K562 (cell line): ENCODE results near the gene THADA. TPM values are rescaled to one million over a fixed set of nuclear protein-coding genes. Genes with fewer than 3 reads are reported as not detected.

Experiments used
- ATAC-seq: fragments of 200-7000 bp; cut with Tn5 transposase; 3 replicates; pipeline ENCODE4 v1.9.1; 2020; ENCODE audit warnings: moderate library complexity
- BruUV-seq: library from RNA; stranded (reverse); fragments of 400-500 nt; replicated peaks from 2 replicates; lab custom pipeline; 2021; lab: Mats Ljungman, UMichigan
- CTCF ChIA-PET: fragments of 300-600 bp; formaldehyde crosslinking; extraction: SDS; loops from one replicate; lab custom pipeline; 2021; ENCODE audit warnings: low intra/inter-chr PET ratio; lab: Yijun Ruan, JAX
- POLR2A ChIA-PET: fragments of 300-600, 350-650 bp; sonication (Branson Sonifier 250); formaldehyde crosslinking; extraction: SDS; loops from one replicate; lab custom pipeline; 2021; ENCODE audit warnings: antibody characterized with exemption, inconsistent platforms; lab: Yijun Ruan, JAX
- DNase-seq, 4 experiments: peaks; one replicate each; pipeline versions ENCODE4 v3.0.0 to v3.0.0-alpha.2; 2011 to 2018; ENCODE audit warnings: low spot score in 3 of 4, mixed read lengths in 3 of 4; ENCODE audit errors: extremely low read depth in 1 of 4
- FAIRE-seq: peaks from 2 replicates; lab custom pipeline; 2011; peaks lifted over from hg19 to GRCh38; lab: Jason Lieb, UNC
- H2AFZ ChIP-seq: 2 replicates; pipeline ENCODE4 v1.6.0; 2011; ENCODE audit warnings: low read depth, low read length, control low read depth, inconsistent platforms
- H3K27ac ChIP-seq: fragments of 200-600 bp; 3 replicates; pipeline ENCODE4 v1.8.0; 2011; ENCODE audit warnings: low read depth, mild to moderate bottlenecking, control low read depth, inconsistent platforms, low read length, moderate library complexity, mixed read lengths; ENCODE audit errors: extremely low read depth
- H3K27me3 ChIP-seq, 2 experiments: fragments of 300-600 bp in 1 of 2; 2 replicates in 1 of 2; 3 replicates in 1 of 2; pipeline versions ENCODE4 v1.6.0 to v1.8.0; 2011; ENCODE audit warnings: inconsistent platforms in 2 of 2, low read length in 2 of 2, mild to moderate bottlenecking in 1 of 2, mixed read lengths in 1 of 2, moderate library complexity in 1 of 2; ENCODE audit not compliant: control insufficient read depth in 2 of 2, insufficient read depth in 2 of 2
- H3K36me3 ChIP-seq: fragments of 300-600 bp; 3 replicates; pipeline ENCODE4 v1.8.0; 2011; ENCODE audit warnings: mild to moderate bottlenecking, low read length, inconsistent platforms; ENCODE audit not compliant: control insufficient read depth, insufficient read depth
- H3K4me1 ChIP-seq, 2 experiments: fragments of 200-600 bp in 1 of 2; replicated peaks in 1 of 2; 2 replicates in 1 of 2; 3 replicates in 1 of 2; pipeline versions ENCODE4 v1.5.1 to v1.8.0; 2011; ENCODE audit warnings: inconsistent platforms in 2 of 2, low read length in 2 of 2, mild to moderate bottlenecking in 1 of 2, mixed read lengths in 1 of 2, moderate library complexity in 1 of 2; ENCODE audit not compliant: control insufficient read depth in 2 of 2, insufficient read depth in 2 of 2
- H3K4me2 ChIP-seq: 2 replicates; pipeline ENCODE4 v1.6.1; 2011; ENCODE audit warnings: low read length, control low read depth, inconsistent platforms, mixed read lengths; ENCODE audit not compliant: insufficient read depth
- H3K4me3 ChIP-seq: fragments of 200-600 bp; sonication (generic), shearing (Covaris generic); 2 replicates; pipeline ENCODE4 v1.5.1; 2016; ENCODE audit warnings: control low read depth, inconsistent platforms
- H3K79me2 ChIP-seq: fragments of 200-600 bp; 3 replicates; pipeline ENCODE4 v1.8.0; 2011; ENCODE audit warnings: low read length, inconsistent platforms; ENCODE audit not compliant: control insufficient read depth, insufficient read depth
- H3K9ac ChIP-seq, 2 experiments: 2 replicates each; pipeline versions ENCODE4 v1.6.0 to v1.6.1; 2011; ENCODE audit warnings: low read depth in 2 of 2, low read length in 2 of 2, control low read depth in 1 of 2, inconsistent platforms in 1 of 2, mild to moderate bottlenecking in 1 of 2, mixed read lengths in 1 of 2; ENCODE audit not compliant: insufficient read depth in 1 of 2
- H3K9me1 ChIP-seq: one replicate; pipeline ENCODE4 v1.6.0; 2011; ENCODE audit warnings: inconsistent platforms, mild to moderate bottlenecking, low read length, moderate library complexity; ENCODE audit not compliant: control insufficient read depth, insufficient read depth
- H3K9me3 ChIP-seq: replicated peaks from 2 replicates; pipeline ENCODE4 v1.5.1; 2011; ENCODE audit warnings: low read depth, low read length, inconsistent platforms; ENCODE audit not compliant: control insufficient read depth, insufficient read depth
- H4K20me1 ChIP-seq: replicated peaks from 2 replicates; pipeline ENCODE4 v1.6.1; 2011; ENCODE audit warnings: low read length, inconsistent platforms, mixed read lengths; ENCODE audit not compliant: control insufficient read depth, insufficient read depth
- C11orf30 ChIP-seq: fragments of 450-650 bp; IDR thresholded peaks from 2 replicates; pipeline ENCODE4 v1.6.1; 2016; ENCODE audit warnings: low read depth, mild to moderate bottlenecking
- FOXJ2 ChIP-seq: fragments of 200-800 bp; sonication (Bioruptor generic); IDR thresholded peaks from 2 replicates; pipeline ENCODE4 v1.6.1; 2016; ENCODE audit warnings: missing genetic modification characterization, missing compliant biosample characterization
- GATAD2A ChIP-seq: fragments of 450-650 bp; IDR thresholded peaks from 2 replicates; pipeline ENCODE4 v1.6.1; 2017
- HNRNPLL ChIP-seq: fragments of 200-400 bp; formaldehyde crosslinking; IDR thresholded peaks from 2 replicates; pipeline ENCODE4 v1.6.1; 2017; ENCODE audit warnings: low read length, low read depth, mild to moderate bottlenecking; ENCODE audit not compliant: poor library complexity, severe bottlenecking
- NFIC ChIP-seq: fragments of 450-650 bp; IDR thresholded peaks from 2 replicates; pipeline ENCODE4 v1.6.1; 2017; ENCODE audit warnings: mild to moderate bottlenecking, inconsistent platforms
- POLR3G ChIP-seq: IDR thresholded peaks from 2 replicates; pipeline ENCODE4 v1.6.1; 2011; ENCODE audit not compliant: insufficient read length, insufficient replicate concordance; ENCODE audit errors: extremely low read depth
- ZNF121 ChIP-seq: sonication (generic); formaldehyde crosslinking; conservative IDR thresholded peaks from 2 replicates; pipeline ENCODE4 v1.8.0; 2022; ENCODE audit warnings: missing genetic modification reagents
- ZNF592 ChIP-seq: fragments of 450-650 bp; IDR thresholded peaks from 2 replicates; pipeline ENCODE4 v1.6.1; 2017; ENCODE audit warnings: antibody characterized with exemption, mild to moderate bottlenecking
- WGBS: fragments of 100-300 bp; shearing (Covaris generic); methylation state at CpG from one replicate; pipeline ENCODE4 v1.1.6; 2016; ENCODE audit warnings: low coverage, mixed read lengths; ENCODE audit not compliant: insufficient coverage; ENCODE audit errors: missing lambda C conversion rate; 5-methylcytosine and 5-hydroxymethylcytosine counted together
- in situ Hi-C: fragments of 300-500 bp; cut with MboI; formaldehyde crosslinking; loops from 4 replicates; pipeline ENCODE4 v1.15.0; 2018; ENCODE audit warnings: inconsistent platforms, mixed read lengths
- intact Hi-C: fragments of 100-400 bp; cut with micrococcal nuclease; formaldehyde crosslinking; loops from 2 replicates; pipeline ENCODE4 v1.14.2; 2022
- polyA plus RNA-seq, 8 experiments: library from polyadenylated mRNA; depleted of rRNA in 4 of 8; stranded (reverse) in 5 of 8; unstranded in 3 of 8; fragments of >200 nt; fragmentation: Nextera tagmentation in 2 of 8; fragmentation: Illumina TruSeq in 1 of 8; extraction: Ambion mirVana in 2 of 8; extraction: Trizol in 1 of 8; gene quantifications; 2 replicates each; pipeline versions ENCODE4 v1.2.1 to v1.2.3, GENCODE V29; 2011 to 2014; ENCODE audit warnings: inconsistent platforms in 1 of 8, missing spikeins in 1 of 8
- total RNA-seq, 7 experiments: library from RNA; depleted of rRNA in 6 of 7; stranded (reverse); fragments of >200 nt in 6 of 7; fragmentation: Illumina TruSeq in 2 of 7; extraction: Trizol in 2 of 7; gene quantifications; 2 replicates each; pipeline versions ENCODE4 v1.2.1 to v1.2.3, GENCODE V29; 2011 to 2021; ENCODE audit warnings: low replicate concordance in 1 of 7

THADA gene
- total and polyA plus RNA-seq, 9 of the 15 experiments (the other 6 are each of a cell fraction or from before 2014, with no cell fraction given), result 17.8 to 34.7 (median 31.9) TPM

- Histone ChIP-seq H3K4me3 (no peak overlapping the region), H3K9me3 (no peaks in the 10 kb centered on the region), H4K20me1 (no peaks in the 10 kb centered on the region), H2AFZ (peak overlapping the region; percentile 72), H3K9ac (no peak overlapping the region), H3K4me1 (no peaks in the 10 kb centered on the region; a peak in 1 of 5 replicates), H3K9me1 (no peaks in the 10 kb centered on the region), H3K27me3 (no peaks in the 10 kb centered on the region), H3K79me2 (no peaks in the 10 kb centered on the region), H3K27ac (no peak overlapping the region), H3K36me3 (no peaks in the 10 kb centered on the region), H3K4me2 (no peak overlapping the region)
- CTCF ChIA-PET, result no interaction called here
- in situ Hi-C loops, result no loop called here
- TF ChIP-seq NFIC (peak; percentile 85), HNRNPLL (no peak)
- POLR2A ChIA-PET, result interaction anchor here (0.5 to 0.6 kb wide), 2 partner anchors 14 to 792 kb away, joined by 3 to 4 read pairs; partner anchors contain the start of gene PLEKHH2
- FAIRE-seq (peak; percentile 56), DNase-seq (peak in 2 of 4 experiments; percentile 23 to 46), ATAC-seq (peak; percentile 84)
- WGBS, result 21% methylated on average over 6 of the region's 6 CpGs
- BruUV-seq, result no TSS peak
- intact Hi-C loops, result no loop called here
Observed at GRCh38 chr2:43622931-43623451, 27.2 kb upstream of the THADA start.

GRCh38 chr2:43619511-43619910, 23.7 kb upstream of the THADA start:
- Histone ChIP-seq H3K4me1 (no peaks in the 10 kb centered on the region; a peak in 1 of 5 replicates), H4K20me1 (no peaks in the 10 kb centered on the region), H2AFZ (no peak overlapping the region), H3K9ac (no peak overlapping the region), H3K4me3 (no peak overlapping the region), H3K9me3 (no peaks in the 10 kb centered on the region), H3K79me2 (no peaks in the 10 kb centered on the region), H3K36me3 (no peaks in the 10 kb centered on the region), H3K9me1 (no peaks in the 10 kb centered on the region), H3K27me3 (no peaks in the 10 kb centered on the region), H3K27ac (no peak overlapping the region), H3K4me2 (no peak overlapping the region)
- ChIA-PET POLR2A (no interaction called here), CTCF (no interaction called here)
- intact Hi-C loops (no loop called here), in situ Hi-C loops (no loop called here)
- ATAC-seq (no peak), DNase-seq (no peak), FAIRE-seq (no peak)
- WGBS, result 54% methylated on average over 10 of the region's 10 CpGs
- BruUV-seq, result no TSS peak
- TF ChIP-seq FOXJ2 (tag) (no peak), ZNF121 (CRISPR knock-in tag) (peak; percentile 68; the same call in 1 of the 2 replicates), C11orf30 (no peak), POLR3G (no peak), ZNF592 (no peak), GATAD2A (no peak)
